MCF 10A (cell line): ENCODE measurements around the gene TNNT1. TPM values are rescaled to one million over a fixed set of nuclear protein-coding genes. Genes with fewer than 3 reads are reported as not detected.

ENCODE experiments used
- BruUV-seq: library from RNA; stranded (reverse); fragments of 400-500 nt; replicated peaks from 2 replicates; lab custom pipeline; 2021; lab: Mats Ljungman, UMichigan
- CTCF ChIA-PET: fragments of 300-600 bp; sonication (Branson Sonifier 250); formaldehyde crosslinking; extraction: SDS; loops from one replicate; lab custom pipeline; 2021; ENCODE audit warnings: antibody characterized with exemption, inconsistent platforms; lab: Yijun Ruan, JAX
- POLR2A ChIA-PET: fragments of 300-600, 350-650 bp; sonication (Branson Sonifier 250); formaldehyde crosslinking; extraction: SDS; loops from one replicate; lab custom pipeline; 2020; ENCODE audit warnings: antibody characterized with exemption, inconsistent platforms; lab: Yijun Ruan, JAX
- DNase-seq: peaks from one replicate; pipeline ENCODE4 v3.0.0-alpha.2; 2018; ENCODE audit not compliant: unreplicated experiment
- H3K27ac Mint-ChIP-seq: one replicate; pipeline ENCODE4 v1.8.0; 2022; ENCODE audit warnings: mild to moderate bottlenecking, low read depth, mixed read lengths; ENCODE audit not compliant: unreplicated experiment
- H3K27me3 Mint-ChIP-seq: one replicate; pipeline ENCODE4 v1.8.0; 2022; ENCODE audit warnings: mixed read lengths; ENCODE audit not compliant: insufficient read depth, unreplicated experiment
- H3K36me3 Mint-ChIP-seq: one replicate; pipeline ENCODE4 v1.8.0; 2022; ENCODE audit warnings: mild to moderate bottlenecking, moderate library complexity, mixed read lengths; ENCODE audit not compliant: insufficient read depth, unreplicated experiment
- H3K4me1 Mint-ChIP-seq: one replicate; pipeline ENCODE4 v1.8.0; 2022; ENCODE audit warnings: mixed read lengths; ENCODE audit not compliant: insufficient read depth, unreplicated experiment
- H3K4me3 Mint-ChIP-seq: one replicate; pipeline ENCODE4 v1.8.0; 2022; ENCODE audit warnings: mild to moderate bottlenecking, moderate library complexity, mixed read lengths; ENCODE audit not compliant: unreplicated experiment
- H3K9me3 Mint-ChIP-seq: one replicate; pipeline ENCODE4 v1.8.0; 2022; ENCODE audit warnings: mixed read lengths; ENCODE audit not compliant: unreplicated experiment
- intact Hi-C: fragments of 100-400 bp; cut with micrococcal nuclease; formaldehyde crosslinking; loops from 2 replicates; pipeline ENCODE4 v1.14.1; 2022
- total RNA-seq: library from RNA; stranded (reverse); gene quantifications from 2 replicates; pipeline ENCODE4 v1.2.3, GENCODE V29; 2022
- TF ChIP-seq, protein P1 (sequence below): fragments of 200-600 bp; IDR thresholded peaks from one replicate; pipeline ENCODE4 v1.8.0; 2022; ENCODE audit warnings: antibody characterized with exemption, mild to moderate bottlenecking; ENCODE audit not compliant: unreplicated experiment

TNNT1 gene
- total RNA-seq, 1 experiment from 2014 or later = 32.3 TPM

DNA sequence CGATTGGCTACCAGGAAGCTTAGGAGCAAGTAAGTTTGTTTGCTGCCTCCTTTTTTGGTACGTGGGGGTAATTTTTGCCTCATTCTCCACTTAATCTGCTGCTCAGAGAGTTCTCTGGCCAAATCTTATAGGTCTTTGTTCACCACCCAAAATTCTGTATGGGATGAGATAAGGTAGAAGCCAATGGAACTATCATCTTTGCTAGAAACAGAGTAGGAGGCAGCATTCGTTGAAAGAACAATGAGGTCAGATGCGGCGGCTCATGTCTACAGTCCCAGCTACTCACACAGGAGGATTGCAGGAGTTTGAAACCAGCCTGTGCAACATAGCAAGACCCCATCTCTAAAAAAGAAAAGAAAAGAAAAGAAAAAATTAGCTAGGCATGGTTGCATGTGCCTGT, 22.4 kb upstream of the TNNT1 start:
- H3K4me1 Mint-ChIP-seq = peaks cover 18% of the 10 kb centered on the region
- TF ChIP-seq, protein P1, sequence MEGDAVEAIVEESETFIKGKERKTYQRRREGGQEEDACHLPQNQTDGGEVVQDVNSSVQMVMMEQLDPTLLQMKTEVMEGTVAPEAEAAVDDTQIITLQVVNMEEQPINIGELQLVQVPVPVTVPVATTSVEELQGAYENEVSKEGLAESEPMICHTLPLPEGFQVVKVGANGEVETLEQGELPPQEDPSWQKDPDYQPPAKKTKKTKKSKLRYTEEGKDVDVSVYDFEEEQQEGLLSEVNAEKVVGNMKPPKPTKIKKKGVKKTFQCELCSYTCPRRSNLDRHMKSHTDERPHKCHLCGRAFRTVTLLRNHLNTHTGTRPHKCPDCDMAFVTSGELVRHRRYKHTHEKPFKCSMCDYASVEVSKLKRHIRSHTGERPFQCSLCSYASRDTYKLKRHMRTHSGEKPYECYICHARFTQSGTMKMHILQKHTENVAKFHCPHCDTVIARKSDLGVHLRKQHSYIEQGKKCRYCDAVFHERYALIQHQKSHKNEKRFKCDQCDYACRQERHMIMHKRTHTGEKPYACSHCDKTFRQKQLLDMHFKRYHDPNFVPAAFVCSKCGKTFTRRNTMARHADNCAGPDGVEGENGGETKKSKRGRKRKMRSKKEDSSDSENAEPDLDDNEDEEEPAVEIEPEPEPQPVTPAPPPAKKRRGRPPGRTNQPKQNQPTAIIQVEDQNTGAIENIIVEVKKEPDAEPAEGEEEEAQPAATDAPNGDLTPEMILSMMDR = no peak
- POLR2A ChIA-PET = no interaction called here
- peaks cover 7% of the 10 kb centered on the region for H3K36me3 Mint-ChIP-seq
- CTCF ChIA-PET = interaction anchor here (0.6 to 0.7 kb wide), 3 partner anchors 20 to 533 kb away, joined by 3 to 5 read pairs (median 3); no protein-coding TSS in a partner anchor
- H3K27me3 Mint-ChIP-seq = no peaks in the 10 kb centered on the region
- BruUV-seq = no TSS peak
- no peak overlapping the region for H3K27ac Mint-ChIP-seq
- intact Hi-C loops = no loop called here
- DNase-seq = no peak
- no peaks in the 10 kb centered on the region for H3K9me3 Mint-ChIP-seq
- H3K4me3 Mint-ChIP-seq = peak overlapping the region; percentile 15

DNA sequence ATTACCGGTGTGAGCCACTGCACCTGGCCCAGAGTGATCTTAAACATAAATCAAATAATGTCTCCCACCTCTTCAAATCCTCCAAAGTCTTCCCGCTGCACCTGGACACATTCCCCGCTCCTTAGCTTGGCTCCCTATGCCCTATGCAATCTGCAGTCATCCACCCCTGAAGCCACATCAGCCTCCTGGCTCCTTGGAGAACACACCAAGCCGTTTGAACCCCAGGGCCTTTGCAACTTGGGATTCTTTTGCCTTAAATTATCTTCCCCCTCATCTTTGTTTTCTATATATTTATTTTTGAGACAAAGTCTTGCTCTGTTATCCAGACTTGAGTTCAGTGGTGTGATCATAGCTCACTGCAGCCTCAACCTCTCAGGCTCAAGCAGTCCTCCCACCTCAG, 20.1 kb upstream of the TNNT1 start:
- POLR2A ChIA-PET = interaction anchor here (1.1 to 2.7 kb wide), 2 partner anchors 10 to 238 kb away, joined by 3 to 7 read pairs; partner anchors contain the start of gene UBE2S
- Mint-ChIP-seq H3K36me3 (peaks cover 7% of the 10 kb centered on the region), H3K27me3 (no peaks in the 10 kb centered on the region), H3K4me1 (peaks cover 20% of the 10 kb centered on the region), H3K9me3 (no peaks in the 10 kb centered on the region), H3K27ac (no peak overlapping the region), H3K4me3 (no peak overlapping the region)
- no peak for DNase-seq
- intact Hi-C loops = loop anchor here (5.0 kb wide), 1 partner anchor 88 kb away; the partner anchor contains the start of gene PPP6R1
- TF ChIP-seq, protein P1 = no peak
- CTCF ChIA-PET = interaction anchor here (0.7 to 2.2 kb wide), 2 partner anchors 9 to 77 kb away, joined by 3 to 5 read pairs; no protein-coding TSS in a partner anchor
- no TSS peak for BruUV-seq

DNA sequence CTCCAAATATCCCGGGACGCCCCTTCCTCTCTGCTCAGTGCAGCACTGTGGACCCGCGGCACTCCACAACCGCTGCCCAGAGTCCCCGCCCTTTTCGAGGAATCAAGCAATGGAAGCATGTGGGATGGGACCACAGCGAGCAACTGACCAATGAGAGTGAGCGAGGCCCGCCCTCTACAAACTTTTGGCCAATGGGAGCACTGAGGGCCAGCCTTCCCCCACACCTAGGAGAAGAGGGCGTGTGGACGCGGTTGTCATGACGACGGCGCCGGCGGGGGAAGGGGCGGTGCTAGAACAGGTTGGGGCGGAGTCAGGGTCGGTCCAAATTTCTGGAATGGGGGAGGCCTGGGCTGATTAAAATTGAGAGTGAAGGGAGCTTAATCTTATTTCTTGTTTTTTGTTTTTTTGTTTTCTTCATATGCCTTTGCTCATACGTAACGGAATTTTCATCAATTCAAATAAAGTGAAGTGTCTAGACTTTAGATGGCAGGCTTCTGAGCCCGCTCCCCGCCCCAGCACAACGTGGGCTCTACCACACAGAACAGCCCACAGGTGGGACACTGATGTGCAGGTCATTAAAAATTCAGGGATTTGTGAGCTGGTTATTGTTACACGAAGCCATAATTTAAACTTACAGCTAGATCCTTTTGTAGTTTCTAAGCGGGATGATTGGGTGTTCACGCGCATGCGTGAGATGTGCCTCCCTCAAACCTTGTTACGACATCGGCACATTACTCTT, 17.7 kb upstream of the TNNT1 start, which contains the start of gene DNAAF3:
Gene DNAAF3, minus strand, starts transcription at position 84 of the 739 bp plus-strand sequence. CDS start 200 bp downstream, outside the sequence.
- intact Hi-C loops = loop anchor here (1.0 to 5.0 kb wide), 4 partner anchors 20 to 91 kb away; partner anchors contain the start of gene PPP6R1
- H3K4me3 Mint-ChIP-seq = peak within 1 kb of the TSS; percentile 84
- no peaks in the 10 kb centered on the region for H3K9me3 Mint-ChIP-seq
- TF ChIP-seq, protein P1 = no peak
- ChIA-PET POLR2A (interaction anchor here (0.8 to 3.3 kb wide), 15 partner anchors 9 to 310 kb away, joined by 3 to 21 read pairs (median 5); partner anchors contain the start of genes EPS8L1, HSPBP1, KMT5C and PPP1R12C), CTCF (interaction anchor here (0.6 to 2.0 kb wide), 14 partner anchors 14 to 471 kb away, joined by 3 to 7 read pairs (median 4); partner anchors contain the start of genes PPP6R1 and TMEM238)
- DNase-seq = peak; percentile 100
- no peaks in the 10 kb centered on the region for H3K27me3 Mint-ChIP-seq
- BruUV-seq = no TSS peak
- no peaks in the 10 kb centered on the region for H3K36me3 Mint-ChIP-seq
- H3K4me1 Mint-ChIP-seq = peaks cover 10% of the 10 kb centered on the region
- H3K27ac Mint-ChIP-seq = peak within 1 kb of the TSS; percentile 93
